GM18511 (cell line): ENCODE results near the gene IZUMO1.
A peak's percentile ranks its signal among the peaks of the same experiment; 100 is the strongest.
"Not testable (repeated sequence)": the region's sequence is repeated elsewhere in the genome, so short reads cannot be mapped to it uniquely, and the experiment has no call there.

Source experiments
- ATAC-seq: cut with Tn5 transposase; IDR thresholded peaks from one replicate; pipeline ENCODE4 v1.9.1; 2021; ENCODE audit warnings: mild to moderate bottlenecking, moderate library complexity; ENCODE audit not compliant: unreplicated experiment

IZUMO1 gene

DNA sequence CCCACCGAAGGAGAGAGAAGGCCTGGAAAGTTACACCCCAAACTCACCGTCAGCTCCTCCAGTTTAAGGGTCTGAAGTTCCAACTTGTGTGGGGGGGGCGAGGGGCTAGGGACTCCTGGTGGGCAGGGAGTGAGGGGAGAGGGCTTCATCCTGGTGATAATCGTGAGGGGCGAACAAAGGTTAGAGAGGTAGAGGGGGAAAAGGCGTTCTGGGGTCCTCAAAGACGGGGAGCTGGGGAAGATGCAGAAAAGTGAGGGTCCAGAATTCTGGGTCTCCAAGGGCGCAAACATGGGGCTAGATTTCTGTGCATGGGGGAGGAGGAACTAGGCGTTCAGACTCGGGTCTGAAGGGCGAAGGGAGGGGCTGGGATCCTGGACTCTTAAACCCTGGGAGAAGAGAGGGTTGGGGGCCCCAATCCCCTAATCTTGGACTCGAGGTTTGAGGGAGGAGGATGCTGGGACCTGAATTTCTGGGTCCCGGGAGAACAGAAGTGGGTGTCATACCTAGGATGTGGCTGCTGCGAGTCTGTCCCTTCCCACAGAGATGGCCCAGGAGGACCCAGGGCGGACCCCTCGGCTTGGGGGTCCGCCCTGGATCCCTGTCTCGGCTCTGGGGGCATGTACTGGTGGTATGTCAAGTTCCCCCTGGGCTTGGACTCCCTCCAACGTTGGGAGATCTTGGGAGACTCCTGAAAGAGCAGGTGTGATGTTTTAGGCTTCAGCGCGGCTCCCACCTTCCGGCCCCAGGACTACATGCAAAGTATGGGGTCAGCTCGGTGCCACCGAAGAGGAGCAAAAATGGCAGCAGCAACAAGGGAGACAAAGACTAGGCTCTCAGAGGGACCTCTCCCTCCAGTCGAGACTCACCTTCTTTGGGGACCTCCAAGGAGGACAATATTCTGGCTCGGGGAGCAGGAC lies 31.7 kb downstream of the IZUMO1 start:
- ATAC-seq, result no peak

DNA sequence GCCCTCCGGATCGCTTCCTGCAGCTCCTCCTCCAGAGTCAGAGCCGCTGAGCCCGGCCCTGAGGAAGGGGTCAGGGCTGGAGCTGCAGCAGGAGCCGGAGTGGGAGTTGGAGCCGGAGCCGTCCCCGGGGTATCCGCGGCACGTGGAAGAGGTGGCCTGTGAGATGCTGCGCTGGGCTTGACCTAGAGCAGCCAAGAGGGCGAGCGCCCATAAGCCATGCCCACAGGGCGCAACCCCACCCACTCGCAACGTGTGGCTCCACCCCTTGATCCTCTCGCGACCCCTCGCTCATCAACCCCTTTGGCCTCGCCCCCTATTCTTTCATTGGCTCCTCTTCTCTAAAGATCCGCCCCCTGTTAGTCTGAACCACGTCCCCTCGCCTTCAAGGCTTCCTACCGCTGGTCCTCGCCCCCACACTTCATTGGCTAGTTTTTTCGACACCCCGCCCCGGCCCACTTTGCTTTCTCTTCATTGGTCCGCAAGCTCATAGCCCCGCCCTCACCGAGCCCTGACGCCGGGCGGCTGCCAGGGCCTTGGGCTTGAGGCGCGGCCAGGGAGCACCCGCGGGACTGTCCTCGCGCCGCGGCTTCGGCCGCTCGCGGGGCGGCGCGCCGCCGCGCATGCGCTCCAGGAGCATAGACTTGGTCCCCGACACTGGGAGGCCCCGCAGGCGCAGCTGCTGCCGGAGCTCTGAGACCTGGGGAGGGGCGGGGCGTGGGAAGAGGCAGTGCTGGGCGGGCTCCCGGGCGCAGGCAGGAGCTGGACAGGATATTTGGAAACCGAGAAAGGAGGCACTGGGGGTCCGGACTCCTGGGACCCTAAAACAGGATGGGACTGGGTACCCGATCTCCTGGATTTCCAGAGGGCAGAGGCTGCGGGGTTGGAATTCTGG lies 32.6 kb downstream of the IZUMO1 start:
- ATAC-seq, result peak; percentile 93

- no peak for ATAC-seq
Measured at GRCh38 chr19:48713041-48713863, 33.5 kb downstream of the IZUMO1 start.

GRCh38 chr19:48711106-48711662 lies 35.5 kb downstream of the IZUMO1 start:
- ATAC-seq, result no peak

GRCh38 chr19:48708471-48708870 lies 38.2 kb downstream of the IZUMO1 start:
- ATAC-seq, result no peak

DNA sequence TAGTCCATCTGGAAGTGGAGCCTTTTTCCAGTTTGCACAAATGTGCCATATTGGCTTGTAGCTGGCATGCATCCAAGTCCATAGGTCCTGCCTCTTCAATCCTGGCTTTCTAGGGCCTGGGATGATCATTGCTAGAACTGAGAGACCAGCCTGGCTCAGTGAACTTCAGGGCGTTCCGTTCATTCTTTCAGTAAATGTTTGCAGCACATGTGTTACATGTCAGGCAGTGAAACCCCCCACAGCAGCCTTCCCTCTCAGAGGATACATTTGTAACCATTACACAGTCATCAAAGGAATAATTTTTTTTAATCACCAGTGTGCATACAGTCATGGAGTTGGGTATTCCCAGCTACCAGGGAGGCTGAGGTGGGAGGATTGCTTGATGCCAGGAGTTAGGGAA lies 41.3 kb downstream of the IZUMO1 start:
- no peak for ATAC-seq

DNA sequence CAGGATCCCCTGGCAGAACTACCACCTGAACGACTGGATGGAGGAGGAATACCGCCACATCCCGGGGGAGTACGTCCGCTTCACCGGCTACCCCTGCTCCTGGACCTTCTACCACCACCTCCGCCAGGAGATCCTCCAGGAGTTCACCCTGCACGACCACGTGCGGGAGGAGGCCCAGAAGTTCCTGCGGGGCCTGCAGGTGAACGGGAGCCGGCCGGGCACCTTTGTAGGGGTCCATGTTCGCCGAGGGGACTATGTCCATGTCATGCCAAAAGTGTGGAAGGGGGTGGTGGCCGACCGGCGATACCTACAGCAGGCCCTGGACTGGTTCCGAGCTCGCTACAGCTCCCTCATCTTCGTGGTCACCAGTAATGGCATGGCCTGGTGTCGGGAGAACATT lies 43.4 kb downstream of the IZUMO1 start:
- no peak for ATAC-seq

DNA sequence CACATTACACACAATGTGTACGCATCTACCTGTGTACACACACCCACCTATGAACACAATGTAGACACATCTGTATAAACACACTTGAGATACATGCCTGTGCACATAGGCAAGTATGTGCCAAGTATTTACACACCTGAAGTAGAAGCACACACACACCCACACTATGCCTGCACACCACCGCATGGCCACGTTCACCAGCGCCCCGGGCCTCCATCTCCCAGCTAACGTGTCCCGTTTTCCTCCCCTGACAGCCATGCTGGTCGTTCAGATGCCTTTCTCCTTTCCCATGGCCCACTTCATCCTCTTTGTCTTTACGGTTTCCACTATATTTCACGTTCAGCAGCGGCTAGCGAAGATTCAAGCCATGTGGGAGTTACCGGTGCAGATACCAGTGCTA lies 44.0 kb downstream of the IZUMO1 start:
- no peak for ATAC-seq

DNA sequence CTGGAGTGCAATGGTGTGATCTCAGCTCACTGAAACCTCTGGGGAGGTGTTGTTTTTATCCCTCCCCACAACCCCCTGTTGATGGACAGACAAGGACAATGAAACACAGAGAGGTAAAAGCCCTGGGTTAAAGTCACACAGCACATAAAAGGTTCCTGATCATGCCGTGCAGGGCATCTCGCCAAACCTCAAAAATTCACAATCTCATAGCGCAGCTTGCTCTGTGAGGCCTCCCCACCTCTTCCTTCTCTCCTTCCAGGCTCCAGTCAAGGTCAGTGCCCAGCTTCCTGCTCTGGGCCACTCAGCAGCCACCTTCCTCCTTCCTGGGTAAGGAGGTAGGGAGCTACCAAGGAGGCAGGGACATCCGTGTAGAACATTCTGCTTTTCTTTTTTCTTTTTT lies 48.7 kb downstream of the IZUMO1 start:
- ATAC-seq, result no peak

- ATAC-seq, result no peak
Measured at GRCh38 chr19:48696353-48697010, 50.2 kb downstream of the IZUMO1 start.

GRCh38 chr19:48695743-48696352 lies 50.9 kb downstream of the IZUMO1 start, which contains the start of gene FUT2:
FUT2 (plus strand) TSS chr19:48695971; CDS start chr19:48702957, 6,986 bp downstream.
- ATAC-seq, result no peak

DNA sequence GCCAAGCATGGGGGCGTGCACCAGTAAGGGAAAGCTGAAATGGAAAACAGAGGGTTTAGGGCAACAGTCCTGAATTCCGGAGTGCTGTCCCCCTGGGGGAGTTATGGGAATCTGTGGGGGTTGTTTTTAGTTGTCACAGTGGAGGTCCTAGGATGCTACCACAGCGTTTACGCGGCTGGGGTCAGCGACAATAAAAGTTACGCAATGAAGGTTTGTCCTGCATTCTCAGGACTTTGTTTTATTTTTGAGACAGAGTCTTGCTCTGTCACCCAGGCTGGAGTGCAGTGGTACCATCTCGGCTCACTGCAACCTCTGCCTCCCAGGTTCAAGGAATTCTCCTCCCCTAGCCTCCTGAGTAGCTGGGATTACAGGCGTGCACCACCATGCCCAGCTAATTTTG lies 53.1 kb downstream of the IZUMO1 start:
- not testable (repeated sequence) for ATAC-seq
